Esophagus (tissue), 2 donors: Measurements from ENCODE around the gene AZIN2. TPM values are rescaled to one million over a fixed set of nuclear protein-coding genes. Genes with fewer than 3 reads are reported as not detected.
A peak's percentile ranks its signal among the peaks of the same experiment; 100 is the strongest.
"Not testable (repeated sequence)": the region's sequence is repeated elsewhere in the genome, so short reads cannot be mapped to it uniquely, and the experiment has no call there.

Experiments used
- H3K27ac ChIP-seq, 2 donors: one replicate each; pipeline ENCODE4 v1.5.1; 2013; ENCODE audit warnings: low read depth in 2 of 2, mild to moderate bottlenecking in 2 of 2, inconsistent platforms in 1 of 2, low read length in 1 of 2, moderate library complexity in 1 of 2
- H3K27me3 ChIP-seq, 2 donors: one replicate each; pipeline ENCODE4 v1.6.1; 2013; ENCODE audit warnings: low read length in 2 of 2, control low read depth in 1 of 2, mild to moderate bottlenecking in 1 of 2; ENCODE audit not compliant: insufficient read depth in 2 of 2, control insufficient read depth in 1 of 2
- H3K36me3 ChIP-seq, 2 donors: one replicate each; pipeline ENCODE4 v1.6.1; 2013; ENCODE audit warnings: low read length in 1 of 2; ENCODE audit not compliant: control insufficient read depth in 2 of 2, insufficient read depth in 2 of 2
- H3K4me1 ChIP-seq, 2 donors: one replicate each; pipeline ENCODE4 v1.6.1; 2013; ENCODE audit warnings: low read length in 1 of 2; ENCODE audit not compliant: control insufficient read depth in 2 of 2, insufficient read depth in 2 of 2
- H3K4me3 ChIP-seq, 2 donors: one replicate each; pipeline ENCODE4 v1.5.1; 2013; ENCODE audit warnings: low read length in 2 of 2, mild to moderate bottlenecking in 2 of 2, low read depth in 1 of 2, moderate library complexity in 1 of 2
- H3K9me3 ChIP-seq, 2 donors: one replicate each; pipeline ENCODE4 v1.6.1; 2013; ENCODE audit warnings: mild to moderate bottlenecking in 2 of 2, low read depth in 1 of 2, low read length in 1 of 2, moderate library complexity in 1 of 2; ENCODE audit not compliant: control insufficient read depth in 2 of 2, insufficient read depth in 1 of 2
- WGBS, 2 donors: extraction: QIAGEN DNeasy Blood & Tissue Kit; methylation state at CpG; one replicate each; pipeline ENCODE4 v1.1.7; 2013; 5-methylcytosine and 5-hydroxymethylcytosine counted together
- polyA plus RNA-seq, 2 donors: library from polyadenylated mRNA; stranded (reverse); fragments of 200-250 nt; gene quantifications; one replicate each; pipeline ENCODE4 v1.2.3, GENCODE V29; 2013
- donor health status: healthy with polysubstance abuse.
- donor health status: Bipolar disorder and iron deficiency.

The AZIN2 gene
- polyA plus RNA-seq, 2 donors: 0.63 to 0.72 TPM

GRCh38 chr1:33120436-33121231, 39.7 kb downstream of the AZIN2 start:
- Histone ChIP-seq H3K4me3 (no peak overlapping the region), H3K27ac (no peak overlapping the region), H3K4me1 (no peaks in the 10 kb centered on the region), H3K36me3 (no peaks in the 10 kb centered on the region), H3K9me3 (no peaks in the 10 kb centered on the region), H3K27me3 (no peaks in the 10 kb centered on the region)
- 72 to 73% methylated on average over 8 of the region's 8 CpGs for WGBS, 2 donors

DNA sequence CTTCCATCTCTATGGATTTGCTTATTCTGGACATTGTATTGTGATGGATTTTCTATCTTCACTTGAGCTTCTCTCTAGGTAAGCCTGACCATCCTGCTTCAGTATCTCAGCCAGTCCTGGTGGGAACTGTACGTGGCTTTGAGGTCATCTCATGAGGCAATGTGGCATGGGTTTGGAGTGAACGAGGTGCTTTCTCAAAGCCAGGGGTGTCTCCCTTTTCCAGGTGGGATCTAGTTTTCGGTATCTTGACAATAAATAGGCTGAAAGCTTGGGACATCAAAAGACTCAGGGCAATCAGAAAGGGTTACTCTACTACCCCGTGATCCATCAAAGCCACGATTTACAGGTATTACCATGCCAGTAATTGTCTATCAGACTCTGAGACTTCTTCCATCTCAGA, 40.8 kb downstream of the AZIN2 start:
- WGBS, 2 donors: 85 to 87% methylated on average over 5 of the region's 5 CpGs
- no peaks in the 10 kb centered on the region for H3K27me3 ChIP-seq

DNA sequence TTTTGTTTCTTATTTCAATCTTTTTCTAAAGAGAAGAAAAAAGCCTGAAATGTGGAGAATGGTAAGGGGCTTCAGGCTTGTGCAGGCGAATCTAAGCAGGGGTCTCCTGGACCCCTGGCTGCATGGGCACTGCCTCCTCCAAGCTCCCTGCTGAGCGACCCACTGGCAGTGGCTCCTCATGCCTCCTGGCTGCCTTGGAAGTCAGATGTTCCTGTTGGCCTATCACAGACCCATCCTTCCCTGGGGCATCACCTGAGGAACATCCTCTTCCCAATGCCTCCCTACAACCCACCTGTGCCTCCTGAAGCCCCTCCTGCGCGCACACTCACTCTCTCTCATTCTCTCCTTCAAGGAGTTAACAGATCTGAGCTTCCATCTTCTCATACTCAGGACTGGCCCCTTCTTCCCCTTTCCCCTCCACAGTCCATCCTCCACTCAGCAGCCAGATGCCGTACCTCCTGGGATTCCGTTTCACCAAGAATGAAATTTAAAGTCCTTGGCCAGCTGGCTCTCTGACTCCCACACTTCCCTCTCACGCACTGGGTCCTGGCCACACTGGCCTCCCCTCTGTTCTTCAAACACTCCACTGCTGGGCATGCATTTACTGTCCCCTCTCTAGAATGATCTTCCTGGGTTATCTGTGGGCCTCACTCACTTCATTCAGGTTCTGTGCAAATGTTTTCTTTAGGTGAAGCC, 41.7 kb downstream of the AZIN2 start:
- Histone ChIP-seq H3K27ac (no peak overlapping the region), H3K9me3 (no peaks in the 10 kb centered on the region), H3K27me3 (no peaks in the 10 kb centered on the region), H3K4me3 (no peak overlapping the region), H3K4me1 (no peaks in the 10 kb centered on the region), H3K36me3 (no peaks in the 10 kb centered on the region)
- 74 to 77% methylated on average over 7 of the region's 7 CpGs for WGBS, 2 donors

More for the DNA sequence above, 40.8 kb downstream of the AZIN2 start:
- no peaks in the 10 kb centered on the region for H3K9me3 ChIP-seq
- H3K36me3 ChIP-seq: no peaks in the 10 kb centered on the region
- no peak overlapping the region for H3K27ac ChIP-seq
- H3K4me1 ChIP-seq: no peaks in the 10 kb centered on the region
- no peak overlapping the region for H3K4me3 ChIP-seq

DNA sequence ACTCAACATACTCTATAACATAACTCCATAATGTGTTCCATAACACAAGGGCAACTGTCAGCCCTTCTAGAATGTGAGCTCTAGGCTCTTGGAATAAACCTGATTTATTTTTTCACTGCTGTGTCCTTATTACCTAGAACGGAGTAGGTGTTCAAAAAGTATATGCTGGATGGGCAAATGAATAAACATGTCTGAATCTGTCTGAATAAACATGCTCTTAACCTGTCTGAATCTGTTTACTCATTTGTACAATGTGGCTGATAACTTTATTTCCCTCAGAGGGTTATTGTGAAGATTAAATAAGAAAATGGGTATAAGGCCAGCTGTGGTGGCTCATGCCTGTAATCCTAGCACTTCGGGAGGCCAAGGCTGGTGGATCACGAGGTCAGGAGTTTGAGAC, 42.3 kb downstream of the AZIN2 start:
- Histone ChIP-seq H3K4me1 (no peaks in the 10 kb centered on the region), H3K4me3 (no peak overlapping the region), H3K27me3 (no peaks in the 10 kb centered on the region), H3K27ac (no peak overlapping the region), H3K9me3 (no peaks in the 10 kb centered on the region), H3K36me3 (no peaks in the 10 kb centered on the region)
- WGBS, 2 donors: 41 to 52% methylated on average over 3 of the region's 3 CpGs

GRCh38 chr1:33124647-33125046, 43.7 kb downstream of the AZIN2 start:
- not testable (repeated sequence) for H3K27me3 ChIP-seq, H3K4me1 ChIP-seq, H3K36me3 ChIP-seq, H3K4me3 ChIP-seq, H3K27ac ChIP-seq, H3K9me3 ChIP-seq
- 93 to 98% methylated on average over 4 of the region's 4 CpGs for WGBS, 2 donors

- Histone ChIP-seq H3K4me1 (no peaks in the 10 kb centered on the region), H3K9me3 (no peaks in the 10 kb centered on the region), H3K4me3 (peak overlapping the region; percentile 67 to 83), H3K27ac (peak overlapping the region; percentile 66 to 91), H3K27me3 (no peaks in the 10 kb centered on the region), H3K36me3 (no peaks in the 10 kb centered on the region)
- 27 to 30% methylated on average over 9 of the region's 9 CpGs for WGBS, 2 donors
Observed at GRCh38 chr1:33126411-33127000, 45.6 kb downstream of the AZIN2 start.

GRCh38 chr1:33127001-33127823, 46.3 kb downstream of the AZIN2 start:
- WGBS, 2 donors: 2% methylated on average over 44 of the region's 44 CpGs

DNA sequence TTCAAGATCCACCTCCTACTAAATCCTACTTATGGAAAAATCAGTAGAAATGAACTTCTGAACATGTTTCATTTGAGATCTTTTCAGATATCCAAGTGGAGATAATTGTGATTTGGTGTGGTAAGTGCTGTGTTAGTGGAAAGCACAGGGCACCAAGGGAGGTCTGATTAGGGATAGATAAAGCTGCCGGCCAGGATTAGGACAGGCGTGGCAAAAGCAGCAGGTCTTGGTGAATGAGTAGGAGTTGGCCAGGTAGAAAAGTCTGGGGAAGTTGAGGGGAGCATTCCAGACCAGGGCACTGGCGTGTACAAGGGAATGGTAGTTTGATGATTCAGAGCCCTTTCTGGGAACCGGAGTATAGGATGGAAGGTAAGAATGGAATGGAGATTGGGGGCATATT, 47.8 kb downstream of the AZIN2 start:
- H3K9me3 ChIP-seq: no peaks in the 10 kb centered on the region
- no peak overlapping the region for H3K4me3 ChIP-seq
- H3K27ac ChIP-seq: no peak overlapping the region
- H3K27me3 ChIP-seq: no peaks in the 10 kb centered on the region
- H3K36me3 ChIP-seq: peaks cover 0 to 5% of the 10 kb centered on the region in 2 donors
- H3K4me1 ChIP-seq: no peaks in the 10 kb centered on the region
- WGBS, 2 donors: 81 to 84% methylated on average over 4 of the region's 4 CpGs

More at GRCh38 chr1:33127001-33127823, 46.3 kb downstream of the AZIN2 start:
- Histone ChIP-seq H3K27me3 (no peaks in the 10 kb centered on the region), H3K4me1 (no peaks in the 10 kb centered on the region), H3K9me3 (no peaks in the 10 kb centered on the region), H3K4me3 (peak overlapping the region; percentile 67 to 83), H3K36me3 (peaks cover 0 to 2% of the 10 kb centered on the region in 2 donors), H3K27ac (peak overlapping the region; percentile 66 to 91)

DNA sequence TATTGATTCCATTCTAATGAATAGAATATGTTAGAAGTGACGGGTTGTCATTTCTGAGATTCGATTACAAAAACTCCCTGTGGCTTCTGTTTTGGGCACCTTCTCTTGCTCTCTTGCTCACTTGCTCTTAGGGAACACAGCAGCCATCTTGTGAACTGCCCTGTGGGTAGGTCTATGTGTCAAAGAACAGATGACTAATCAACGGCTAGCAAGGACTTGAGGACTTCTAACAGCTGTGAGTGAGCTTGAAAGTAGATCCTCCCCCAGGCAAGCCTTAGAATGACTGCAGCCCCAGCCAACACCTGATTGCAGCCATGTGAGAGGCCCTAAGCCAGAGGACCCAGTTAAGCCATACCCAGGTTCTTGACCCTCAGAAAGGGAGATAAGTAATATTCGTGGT, 49.3 kb downstream of the AZIN2 start:
- no peak overlapping the region for H3K4me3 ChIP-seq
- peaks cover 0 to 6% of the 10 kb centered on the region in 2 donors for H3K36me3 ChIP-seq
- WGBS, 2 donors: 70 to 78% methylated on average over 4 of the region's 4 CpGs
- no peaks in the 10 kb centered on the region for H3K27me3 ChIP-seq
- no peaks in the 10 kb centered on the region for H3K9me3 ChIP-seq
- no peaks in the 10 kb centered on the region for H3K4me1 ChIP-seq
- no peak overlapping the region for H3K27ac ChIP-seq
